HG03342 (cell line): ENCODE data around the gene MAPK10.

Experiments
- ATAC-seq: cut with Tn5 transposase; IDR thresholded peaks from one replicate; pipeline ENCODE4 v1.9.1; 2021; ENCODE audit warnings: mild to moderate bottlenecking, moderate library complexity; ENCODE audit not compliant: unreplicated experiment

Gene MAPK10

DNA sequence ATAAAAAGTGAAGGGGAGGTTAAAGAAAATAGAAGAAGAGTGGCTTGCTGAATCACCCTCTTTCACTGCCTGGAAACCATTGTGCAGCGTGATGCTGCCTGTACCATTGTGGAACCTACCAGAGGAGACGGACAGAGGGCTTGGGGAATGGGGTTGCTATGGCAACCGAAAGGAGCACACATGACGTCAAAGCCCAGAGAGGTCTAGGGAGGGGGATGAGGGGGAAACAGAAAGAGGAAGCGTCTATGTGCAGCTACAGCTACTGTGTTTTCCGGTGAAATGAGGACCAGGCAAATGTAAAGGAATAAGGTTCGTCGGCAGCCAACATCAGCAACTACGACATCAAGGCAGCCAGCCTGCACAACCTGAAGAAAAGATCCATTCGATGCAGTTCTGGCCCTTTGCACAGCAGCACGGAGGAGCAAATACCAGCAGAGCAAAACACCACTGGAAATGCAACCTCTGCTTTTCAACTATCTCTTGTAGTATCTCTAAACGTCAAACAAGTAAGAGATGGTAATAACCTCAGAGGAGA is at the start of gene MAPK10:
MAPK10 (minus strand) TSS at position 110 of the 535 bp plus-strand sequence.
- ATAC-seq = peak; percentile 99

GRCh38 chr4:86403575-86403974 is 43.7 kb upstream of the MAPK10 start:
- ATAC-seq = no peak

DNA sequence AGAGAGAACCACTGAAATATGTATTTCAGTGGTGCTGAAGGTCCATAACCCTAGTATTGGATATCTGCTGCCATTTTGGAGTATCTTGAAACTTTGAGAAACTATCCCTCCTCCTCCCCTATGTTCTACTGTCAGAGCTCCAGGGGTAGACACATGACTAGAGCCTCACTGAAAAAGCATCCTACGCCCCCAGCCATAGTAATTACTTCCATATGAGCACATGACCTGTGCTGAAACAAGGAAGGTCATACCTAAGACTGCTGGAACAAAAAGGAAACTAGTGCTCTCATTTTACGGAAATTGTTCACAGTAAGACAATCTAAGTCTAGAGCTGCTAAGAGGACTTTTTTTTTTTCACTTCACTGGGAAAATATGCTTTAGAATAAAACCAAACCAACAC is 42.0 kb upstream of the MAPK10 start:
- no peak for ATAC-seq

GRCh38 chr4:86400216-86400615 is 40.4 kb upstream of the MAPK10 start:
- ATAC-seq = no peak

DNA sequence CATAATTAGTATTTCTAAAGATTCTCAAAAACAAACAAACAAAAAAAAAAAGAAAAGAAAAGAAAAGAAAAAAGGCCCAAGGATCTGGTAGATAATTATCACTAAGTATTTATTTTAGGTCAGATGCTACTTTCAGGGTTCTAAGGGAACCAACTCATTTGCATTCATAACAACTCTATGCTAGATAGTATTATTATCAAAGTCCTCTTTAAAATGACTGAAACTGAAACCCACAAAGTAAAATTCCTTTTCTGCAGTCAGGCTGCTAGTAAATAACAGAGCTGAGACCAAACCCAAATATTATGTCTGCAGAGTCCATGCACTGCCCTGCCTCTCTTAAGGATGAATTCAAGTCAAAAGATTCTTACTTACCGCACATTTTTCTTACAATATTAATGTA is 38.3 kb upstream of the MAPK10 start:
- ATAC-seq = peak; percentile 76

DNA sequence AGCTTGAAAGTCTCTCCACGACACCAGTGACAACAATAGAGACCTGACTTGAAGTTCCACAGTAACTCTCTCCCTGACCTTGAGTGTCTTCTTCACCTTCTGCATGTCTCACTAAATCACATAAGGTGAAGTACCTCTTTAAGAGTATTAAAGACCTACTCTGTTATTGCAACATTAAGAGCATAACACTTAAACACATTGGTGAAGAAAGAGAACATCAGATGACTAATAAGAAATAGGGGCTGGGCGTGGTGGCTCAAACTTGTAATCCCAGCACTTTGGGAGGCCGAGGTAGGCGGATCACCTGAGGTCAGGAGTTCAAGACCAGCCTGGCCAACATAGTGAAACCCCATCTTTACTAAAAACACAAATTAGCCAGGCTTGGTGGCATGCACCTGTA is 33.9 kb upstream of the MAPK10 start:
- no peak for ATAC-seq

DNA sequence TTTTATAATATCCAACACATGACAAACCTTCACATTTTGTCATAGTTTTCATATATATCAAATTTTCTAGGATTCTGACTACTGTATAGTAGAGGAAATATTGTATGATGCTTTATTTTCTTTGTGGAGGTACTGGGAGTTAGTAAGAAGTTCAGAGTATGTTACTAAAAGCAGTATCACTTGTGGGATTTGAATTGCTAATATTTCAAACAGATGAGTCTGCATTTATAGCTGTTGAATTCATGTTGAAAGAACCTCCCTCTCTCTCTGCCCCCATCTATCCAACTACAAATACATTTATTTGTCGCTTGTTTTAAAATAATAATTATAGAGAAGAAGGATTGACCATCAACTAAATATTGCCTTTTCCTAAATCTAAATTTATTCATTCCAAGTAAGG is 29.8 kb upstream of the MAPK10 start:
- no peak for ATAC-seq

DNA sequence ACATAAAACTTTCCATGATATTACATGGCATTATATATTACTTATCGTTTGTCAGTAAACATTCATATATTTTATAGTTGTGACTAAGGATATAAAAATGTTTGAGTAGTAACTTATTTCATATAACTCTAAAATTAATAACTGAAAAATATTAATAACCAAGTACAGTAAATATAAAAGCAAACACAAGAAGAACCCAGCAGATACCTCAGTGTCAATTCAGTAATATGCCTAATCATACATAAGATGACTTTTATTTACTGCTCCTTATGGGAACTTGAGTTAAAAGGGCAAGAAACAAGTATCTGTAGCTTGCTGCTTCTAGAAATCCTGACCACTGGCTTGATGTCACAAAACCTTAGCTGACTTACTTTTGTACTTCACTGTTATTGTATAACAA is 28.4 kb upstream of the MAPK10 start:
- ATAC-seq = no peak

DNA sequence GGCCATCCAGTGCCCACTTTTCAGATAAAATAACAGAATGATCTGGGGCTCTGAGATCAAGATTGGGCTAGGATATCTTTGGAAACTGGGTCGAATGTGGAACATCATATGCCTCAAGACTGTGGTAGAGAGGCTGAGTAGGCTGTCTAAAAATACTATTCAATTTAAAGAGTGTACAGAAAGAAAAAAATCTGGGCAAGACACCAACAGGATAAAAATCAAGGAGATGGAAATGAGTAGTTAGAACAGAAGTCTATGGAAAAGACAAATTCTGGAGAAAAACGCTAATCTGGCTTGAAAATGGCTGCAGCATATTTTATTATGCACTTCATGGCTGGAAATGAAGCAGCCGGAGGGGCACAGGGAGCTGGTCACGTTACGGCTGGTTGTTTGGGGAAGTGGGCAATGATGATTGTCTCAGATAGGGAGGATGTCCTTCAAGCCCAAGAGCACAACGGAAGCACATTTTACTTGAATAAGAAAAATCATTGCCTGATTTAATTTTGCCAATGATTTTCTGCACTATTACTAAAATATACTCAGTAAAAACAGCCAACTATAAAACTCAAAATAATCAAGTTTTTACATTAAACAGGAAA is 27.1 kb upstream of the MAPK10 start:
- ATAC-seq = no peak

DNA sequence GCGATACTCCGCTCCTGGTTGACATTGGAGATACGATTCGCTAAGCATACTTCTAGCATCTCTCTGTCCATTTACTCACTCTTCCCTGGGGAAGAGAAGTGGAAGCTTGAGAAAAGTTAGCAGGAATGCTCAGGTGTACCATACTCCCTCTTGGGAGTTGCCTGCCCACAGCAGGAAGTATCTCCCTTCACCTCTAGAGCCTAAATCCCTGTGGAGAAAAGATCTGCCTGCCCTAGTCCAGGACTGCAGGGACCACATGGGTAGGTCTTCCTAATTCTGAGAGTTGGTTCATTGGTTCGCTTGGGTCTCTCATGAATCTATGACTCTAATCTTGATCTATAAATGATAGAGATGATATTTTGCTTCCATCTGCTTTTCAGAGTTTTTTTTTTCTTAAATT is 26.3 kb upstream of the MAPK10 start:
- no peak for ATAC-seq

DNA sequence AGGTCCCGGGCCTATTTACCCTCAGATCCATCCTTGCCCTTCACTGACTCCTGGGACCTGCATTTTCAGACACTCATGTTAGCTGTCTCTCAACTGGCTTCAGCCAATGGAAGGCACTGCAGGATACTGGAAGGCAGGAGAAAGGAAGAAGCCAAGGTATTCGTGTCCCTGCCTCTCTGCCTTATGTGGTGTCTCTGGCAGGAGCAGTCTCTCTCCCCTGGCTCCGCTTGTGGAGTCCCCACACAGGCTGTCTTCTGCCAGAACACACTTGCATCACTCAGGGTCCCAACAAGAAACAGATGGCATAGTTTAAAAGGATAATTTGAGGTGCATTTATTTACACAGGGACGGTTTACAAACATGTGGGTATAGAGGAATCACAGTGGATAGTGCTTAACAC is 21.6 kb upstream of the MAPK10 start:
- ATAC-seq = no peak

- no peak for ATAC-seq
These were observed 20.4 kb upstream of the MAPK10 start for GRCh38 chr4:86380181-86380724.

DNA sequence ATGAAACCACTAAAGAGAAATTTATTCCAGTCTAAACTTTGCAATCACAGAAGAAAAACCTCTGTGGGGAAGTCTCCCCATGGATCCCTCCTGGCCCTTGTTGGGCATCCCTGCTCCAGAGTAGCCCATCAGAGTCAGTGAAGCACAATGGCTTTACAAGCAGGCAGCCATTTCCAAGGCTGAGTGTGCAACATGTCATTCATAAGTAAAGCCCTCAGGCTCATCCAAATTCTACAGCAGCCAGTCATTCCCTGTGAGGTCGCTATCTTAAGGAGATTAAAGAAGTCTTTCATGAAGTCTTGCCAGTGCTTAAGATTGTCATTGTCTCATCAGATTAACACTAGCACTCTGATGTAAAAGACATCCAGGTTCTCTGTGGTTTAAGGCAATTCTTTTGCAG is 17.0 kb upstream of the MAPK10 start:
- no peak for ATAC-seq

DNA sequence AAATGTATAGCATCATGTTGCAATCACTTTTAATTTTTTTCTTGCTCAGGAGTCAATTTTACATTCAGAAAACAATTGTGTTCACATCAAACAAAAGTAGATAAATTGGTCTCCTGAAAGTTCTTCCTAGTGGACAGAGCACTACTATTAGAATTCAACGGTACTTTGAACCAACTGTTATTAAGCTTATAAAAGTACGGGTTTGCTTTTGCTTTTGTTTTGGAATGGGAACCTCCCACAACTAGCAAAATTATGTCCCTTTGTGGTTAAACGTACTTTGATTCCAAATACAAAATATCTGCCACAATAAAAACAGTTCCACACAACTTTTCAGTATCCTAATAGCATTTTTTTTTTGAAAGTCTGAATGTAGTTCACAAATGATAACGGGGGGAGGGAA is 8.6 kb upstream of the MAPK10 start:
- ATAC-seq = no peak

DNA sequence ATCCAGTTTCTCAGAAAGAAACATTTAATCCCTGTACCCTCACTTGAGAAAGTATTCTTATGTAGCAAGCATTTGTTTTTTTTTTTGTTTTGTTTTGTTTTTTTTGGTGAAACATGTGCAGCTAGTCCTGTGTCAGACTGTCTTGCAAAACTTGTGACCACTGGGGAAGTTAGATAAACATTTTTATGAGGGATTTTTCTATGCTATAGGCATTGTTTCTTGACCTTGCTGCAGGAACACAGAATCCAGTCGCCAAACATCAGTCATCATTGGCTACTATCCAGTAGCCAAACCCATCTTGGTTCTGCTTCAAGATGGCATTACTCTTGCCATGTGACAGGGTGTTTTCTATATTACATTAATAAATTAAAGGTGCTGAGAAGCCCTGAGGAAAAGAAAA is 7.7 kb upstream of the MAPK10 start:
- no peak for ATAC-seq

- ATAC-seq = no peak
These were observed 7.1 kb upstream of the MAPK10 start for GRCh38 chr4:86366920-86367319.

DNA sequence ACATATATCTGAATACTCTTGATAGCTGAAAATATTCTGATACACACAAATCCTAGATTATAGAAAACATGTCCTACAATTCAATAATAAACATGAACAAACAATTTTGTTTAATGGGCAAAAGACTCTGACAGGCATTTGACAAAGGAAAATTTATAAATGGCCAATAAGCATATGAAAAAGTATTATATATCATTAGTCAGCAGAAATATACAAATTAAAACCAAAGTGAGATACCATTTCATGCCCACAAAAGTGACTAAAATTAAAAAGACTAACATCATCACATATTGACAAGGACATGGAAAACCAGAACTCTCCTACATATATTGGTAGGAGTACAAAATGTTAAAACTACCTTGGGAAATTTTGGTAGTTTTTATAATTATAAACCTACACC is 2.7 kb upstream of the MAPK10 start:
- no peak for ATAC-seq

GRCh38 chr4:86358257-86358656 is 1.6 kb downstream of the MAPK10 start:
- no peak for ATAC-seq

GRCh38 chr4:86357608-86358007 is 2.2 kb downstream of the MAPK10 start:
- no peak for ATAC-seq

DNA sequence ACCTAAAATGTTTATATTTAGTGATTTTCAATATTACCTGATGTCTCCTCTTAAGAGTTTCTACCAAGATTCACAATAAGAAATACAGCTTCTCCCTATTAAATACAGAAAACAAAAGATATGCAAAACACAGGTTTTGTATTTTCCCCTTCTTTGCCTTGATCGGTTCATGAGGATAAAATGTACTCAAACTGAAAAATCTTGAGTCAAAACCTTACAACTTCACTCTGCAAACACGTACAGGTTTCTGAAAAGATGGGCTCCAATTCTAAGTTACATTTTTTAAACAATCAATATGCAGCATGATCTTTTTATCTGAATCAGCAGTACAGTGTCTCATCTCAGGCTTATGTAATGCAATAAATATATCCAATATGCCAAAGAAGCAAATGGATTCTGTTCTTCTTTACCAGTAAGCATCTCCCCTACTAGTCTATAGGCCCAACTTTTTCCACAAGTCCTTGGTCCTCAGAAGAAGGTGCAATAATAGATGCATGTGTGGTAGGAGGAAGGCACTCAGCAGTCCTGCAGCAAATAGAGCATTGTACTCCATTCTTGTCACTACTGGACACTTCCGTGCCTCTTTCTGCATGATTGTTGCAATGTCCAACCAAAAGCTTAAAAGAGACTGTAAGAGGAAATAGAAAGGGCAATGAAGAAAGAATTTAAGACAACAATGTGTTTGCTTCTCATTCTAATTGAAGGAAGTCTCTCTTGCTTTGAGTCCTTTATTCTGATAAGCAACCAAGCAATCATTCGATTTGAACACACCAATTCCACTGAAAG is 3.2 kb downstream of the MAPK10 start:
- no peak for ATAC-seq

DNA sequence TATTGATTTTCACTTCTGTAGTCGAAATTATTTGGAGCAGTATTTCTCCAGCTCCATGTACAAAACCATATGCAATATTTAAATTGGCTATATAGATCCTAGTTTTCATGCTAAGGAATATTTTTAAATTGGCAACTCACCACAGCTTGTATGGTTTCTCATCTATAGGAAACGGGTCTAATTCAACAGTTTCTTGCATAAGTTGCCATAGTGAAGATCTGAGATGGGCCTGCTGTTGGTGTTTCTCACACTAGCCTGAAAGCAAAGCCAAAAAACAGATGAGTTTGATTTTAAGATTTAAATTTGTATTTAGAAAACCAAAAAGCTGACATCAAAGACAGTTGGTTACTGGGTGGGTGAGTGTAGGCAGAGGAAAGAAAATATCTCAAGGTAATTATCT is 5.5 kb downstream of the MAPK10 start:
- no peak for ATAC-seq

- ATAC-seq = no peak
These were observed 13.5 kb downstream of the MAPK10 start for GRCh38 chr4:86346320-86346719.
